ENCODE data around the gene LTO1.

DNA sequence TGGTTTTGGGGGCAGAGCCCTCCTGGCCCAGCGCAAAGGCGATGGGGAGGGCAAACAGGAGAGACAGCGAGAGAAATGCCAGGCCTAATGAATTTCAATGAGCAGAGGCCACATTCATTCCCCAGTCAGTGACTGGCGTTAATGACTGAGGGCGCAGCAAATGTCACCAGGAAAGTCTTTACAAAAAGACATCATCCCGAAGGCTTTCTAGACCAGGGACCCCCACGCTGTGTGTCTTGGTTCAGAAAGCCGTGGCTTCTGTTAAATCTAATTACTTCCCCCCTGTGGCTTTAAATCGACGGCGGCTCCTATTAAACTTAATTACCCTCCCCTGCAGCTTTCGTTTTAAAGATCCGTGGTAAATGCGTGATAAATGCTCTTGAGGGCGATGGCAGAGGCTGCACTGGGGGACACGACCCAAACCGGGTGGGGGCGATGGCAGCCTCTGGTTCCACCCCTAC, 30.2 kb upstream of the LTO1 start:
- TF ChIP-seq POLR2A (IDR thresholded peaks at IDR 0.05; ENCODE audit: low read length): no peak
- no peak for TF ChIP-seq GATA1 (IDR thresholded peaks at IDR 0.05; ENCODE audit: low read depth, low read length)

Data from erythroblast (primary cell).